ENCODE results near the gene EFHC1.

The EFHC1 gene

GRCh38 chr6:52518279-52518945 is 98.3 kb downstream of the EFHC1 start:
- no peak for DNase-seq (ENCODE audit: low read depth)

GRCh38 chr6:52519618-52520017 is 99.5 kb downstream of the EFHC1 start:
- no peak for DNase-seq (ENCODE audit: low read depth)

GRCh38 chr6:52522151-52522626 is 102.0 kb downstream of the EFHC1 start:
- DNase-seq (ENCODE audit: low read depth): no peak

- DNase-seq (ENCODE audit: low read depth): no peak
These were observed 102.5 kb downstream of the EFHC1 start for GRCh38 chr6:52522655-52523054.

GRCh38 chr6:52523378-52524142 is 103.4 kb downstream of the EFHC1 start:
- DNase-seq (ENCODE audit: low read depth): no peak

- no peak for DNase-seq (ENCODE audit: low read depth)
These were observed 104.8 kb downstream of the EFHC1 start for GRCh38 chr6:52524918-52525317.

GRCh38 chr6:52526634-52527033 is 106.5 kb downstream of the EFHC1 start:
- no peak for DNase-seq (ENCODE audit: low read depth)

- DNase-seq (ENCODE audit: low read depth): no peak
These were observed 107.3 kb downstream of the EFHC1 start for GRCh38 chr6:52527436-52527835.

- DNase-seq (ENCODE audit: low read depth): no peak
These were observed 109.2 kb downstream of the EFHC1 start for GRCh38 chr6:52529311-52529710.

- DNase-seq (ENCODE audit: low read depth): no peak
These were observed 110.2 kb downstream of the EFHC1 start for GRCh38 chr6:52530351-52530750.

- DNase-seq (ENCODE audit: low read depth): no peak
These were observed 111.3 kb downstream of the EFHC1 start for GRCh38 chr6:52531396-52531795.

- no peak for DNase-seq (ENCODE audit: low read depth)
These were observed 111.7 kb downstream of the EFHC1 start for GRCh38 chr6:52531834-52532233.

GRCh38 chr6:52532457-52532856 is 112.3 kb downstream of the EFHC1 start:
- no peak for DNase-seq (ENCODE audit: low read depth)

- no peak for DNase-seq (ENCODE audit: low read depth)
These were observed 113.3 kb downstream of the EFHC1 start for GRCh38 chr6:52533491-52533890.

- DNase-seq (ENCODE audit: low read depth): no peak
These were observed 114.2 kb downstream of the EFHC1 start for GRCh38 chr6:52534363-52534762.

- DNase-seq (ENCODE audit: low read depth): no peak
These were observed 114.8 kb downstream of the EFHC1 start for GRCh38 chr6:52534966-52535390.

- DNase-seq (ENCODE audit: low read depth): no peak
These were observed 115.7 kb downstream of the EFHC1 start for GRCh38 chr6:52535711-52536423.

GRCh38 chr6:52536424-52536916 is 116.3 kb downstream of the EFHC1 start:
- no peak for DNase-seq (ENCODE audit: low read depth)

- no peak for DNase-seq (ENCODE audit: low read depth)
These were observed 117.0 kb downstream of the EFHC1 start for GRCh38 chr6:52537001-52537753.

- no peak for DNase-seq (ENCODE audit: low read depth)
These were observed 118.2 kb downstream of the EFHC1 start for GRCh38 chr6:52538252-52538900.

- DNase-seq (ENCODE audit: low read depth): no peak
These were observed 118.8 kb downstream of the EFHC1 start for GRCh38 chr6:52538901-52539354.
